Testis (tissue), 2 donors: ENCODE measurements around the gene LTB4R2.

Source experiments
- POLR2A ChIP-seq: fragments of 450-650 bp; IDR thresholded peaks from one replicate; pipeline ENCODE4 v1.6.1; 2017; ENCODE audit warnings: antibody characterized with exemption, mild to moderate bottlenecking, moderate library complexity
- TF ChIP-seq, protein P1 (sequence below), 3 experiments: fragments of 450-650 bp in 2 of 3; fragments of 200-600 bp in 1 of 3; sonication (generic) in 1 of 3; IDR thresholded peaks; one replicate each; pipeline ENCODE4 v1.5.1; 2016 to 2019; ENCODE audit warnings: antibody characterized with exemption in 3 of 3, mild to moderate bottlenecking in 2 of 3, moderate library complexity in 1 of 3

- TF ChIP-seq POLR2A = no peak
- TF ChIP-seq, protein P1, sequence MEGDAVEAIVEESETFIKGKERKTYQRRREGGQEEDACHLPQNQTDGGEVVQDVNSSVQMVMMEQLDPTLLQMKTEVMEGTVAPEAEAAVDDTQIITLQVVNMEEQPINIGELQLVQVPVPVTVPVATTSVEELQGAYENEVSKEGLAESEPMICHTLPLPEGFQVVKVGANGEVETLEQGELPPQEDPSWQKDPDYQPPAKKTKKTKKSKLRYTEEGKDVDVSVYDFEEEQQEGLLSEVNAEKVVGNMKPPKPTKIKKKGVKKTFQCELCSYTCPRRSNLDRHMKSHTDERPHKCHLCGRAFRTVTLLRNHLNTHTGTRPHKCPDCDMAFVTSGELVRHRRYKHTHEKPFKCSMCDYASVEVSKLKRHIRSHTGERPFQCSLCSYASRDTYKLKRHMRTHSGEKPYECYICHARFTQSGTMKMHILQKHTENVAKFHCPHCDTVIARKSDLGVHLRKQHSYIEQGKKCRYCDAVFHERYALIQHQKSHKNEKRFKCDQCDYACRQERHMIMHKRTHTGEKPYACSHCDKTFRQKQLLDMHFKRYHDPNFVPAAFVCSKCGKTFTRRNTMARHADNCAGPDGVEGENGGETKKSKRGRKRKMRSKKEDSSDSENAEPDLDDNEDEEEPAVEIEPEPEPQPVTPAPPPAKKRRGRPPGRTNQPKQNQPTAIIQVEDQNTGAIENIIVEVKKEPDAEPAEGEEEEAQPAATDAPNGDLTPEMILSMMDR (IDR thresholded peaks at IDR 0.05) = no peak
These were observed 37.5 kb upstream of the LTB4R2 start for GRCh38 chr14:24272467-24272866.
